Activated T-cell treated with anti-CD3 and anti-CD28 coated beads for 1 hour (primary cell): ENCODE measurements around the gene METTL23.
"Not testable (repeated sequence)": the region's sequence is repeated elsewhere in the genome, so short reads cannot be mapped to it uniquely, and the experiment has no call there.

Experiments
- DNase-seq: peaks from one replicate; pipeline ENCODE4 v3.0.0-alpha.2; 2020; ENCODE audit warnings: low read depth

METTL23 gene

DNA sequence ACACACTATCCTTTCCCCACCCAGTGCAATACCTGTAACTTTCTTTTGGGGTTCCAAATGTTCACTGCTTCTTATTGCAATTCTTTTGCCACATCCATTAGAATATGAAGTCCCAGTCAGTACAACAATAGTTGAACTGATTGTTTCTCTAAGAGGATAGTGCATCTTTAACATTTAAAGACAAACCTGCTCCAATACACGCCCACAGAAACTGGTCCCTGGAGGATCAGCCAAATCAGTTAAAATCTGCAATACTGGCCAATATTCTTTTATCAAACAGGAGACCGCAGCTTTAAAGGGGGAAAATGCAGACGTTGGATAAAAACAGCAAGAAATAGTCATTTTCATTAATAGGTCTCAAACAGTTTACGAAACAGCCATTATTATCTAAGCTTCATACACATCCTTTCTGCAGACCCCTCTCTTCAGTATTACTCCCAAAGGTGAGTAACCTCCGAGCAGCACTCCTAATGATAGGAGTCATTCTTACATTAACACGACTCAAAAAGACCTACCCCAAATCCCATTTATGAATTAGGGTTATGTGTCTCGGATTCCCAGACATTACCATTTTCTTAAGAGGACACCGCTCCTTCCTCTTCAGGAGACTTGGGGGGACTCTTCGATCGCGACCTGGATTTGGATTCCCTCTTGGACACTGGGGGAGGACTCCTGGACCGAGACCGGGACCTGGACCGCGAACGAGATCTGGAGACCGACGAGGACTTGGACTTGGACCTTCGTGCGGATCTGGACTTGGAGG, 9.1 kb downstream of the METTL23 start:
- no peak for DNase-seq

DNA sequence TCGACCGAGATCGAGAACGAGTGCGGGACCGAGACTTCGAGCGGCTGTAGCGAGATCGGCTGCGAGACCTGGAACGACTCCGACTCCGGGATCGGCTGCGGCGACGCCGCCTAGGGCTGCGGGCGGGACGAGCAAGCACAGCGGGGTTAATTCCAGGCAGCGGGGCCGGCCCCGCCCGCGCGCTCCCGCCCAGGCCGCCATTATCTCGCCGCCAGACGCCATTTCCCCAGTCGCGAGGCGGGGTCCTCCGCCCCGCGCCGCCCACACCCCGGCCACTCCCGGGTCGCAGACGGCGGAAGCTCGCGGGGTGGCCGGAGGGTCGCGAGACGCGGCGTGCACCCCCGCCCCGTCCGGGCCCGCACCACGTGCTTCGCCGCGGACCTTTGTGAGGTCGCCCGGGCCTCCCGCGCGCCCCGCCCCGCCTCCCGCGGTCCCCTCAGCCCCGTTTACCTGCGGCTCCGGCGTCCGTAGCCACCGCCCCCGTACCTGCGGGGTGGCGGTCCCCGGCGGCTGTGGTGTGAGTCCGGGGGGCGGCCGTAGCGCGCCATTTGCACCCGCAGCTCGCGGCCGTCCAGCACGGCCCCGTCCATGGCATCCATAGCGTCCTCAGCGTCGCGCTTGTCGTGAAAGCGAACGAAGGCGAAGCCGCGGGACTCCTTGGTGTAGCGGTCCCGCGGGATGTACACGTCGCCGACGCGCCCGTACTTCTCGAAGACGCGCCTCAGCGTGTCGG, 9.9 kb downstream of the METTL23 start:
- DNase-seq: peak; percentile 52

DNA sequence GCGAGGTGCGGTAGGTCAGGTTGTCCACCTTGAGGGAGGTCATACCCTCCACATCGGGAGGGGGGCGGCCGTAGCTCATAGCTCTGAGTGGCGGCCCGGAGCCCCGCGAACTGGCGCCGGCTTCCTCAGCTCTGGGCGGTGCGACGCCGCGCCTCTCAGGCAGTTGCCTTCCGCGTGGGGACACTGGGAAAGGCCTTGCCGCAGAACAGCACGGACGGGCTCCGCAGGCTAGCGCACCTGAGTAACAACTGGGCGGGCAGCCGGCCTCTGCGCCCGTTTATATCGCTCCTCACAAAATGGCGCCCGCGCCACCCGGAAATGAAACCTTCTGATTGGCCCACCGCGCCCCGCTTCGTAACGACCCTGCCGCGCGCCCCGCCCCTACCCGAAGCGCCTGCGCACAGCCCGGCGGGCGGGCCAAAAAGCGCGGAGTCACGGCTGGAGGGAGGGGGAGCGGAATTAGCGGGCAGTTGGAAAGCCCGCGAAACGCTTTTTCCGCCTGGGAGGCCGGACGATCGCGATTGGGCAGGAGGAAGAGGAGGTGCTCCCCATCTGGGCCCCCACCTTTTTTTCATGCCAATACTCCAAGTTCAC, 10.5 kb downstream of the METTL23 start, which contains the start of gene SRSF2:
Gene SRSF2 (minus strand): TSS at position 250 of the 594 bp plus-strand sequence. CDS start 171 bp downstream, at position 79.
- peak; percentile 97 for DNase-seq

DNA sequence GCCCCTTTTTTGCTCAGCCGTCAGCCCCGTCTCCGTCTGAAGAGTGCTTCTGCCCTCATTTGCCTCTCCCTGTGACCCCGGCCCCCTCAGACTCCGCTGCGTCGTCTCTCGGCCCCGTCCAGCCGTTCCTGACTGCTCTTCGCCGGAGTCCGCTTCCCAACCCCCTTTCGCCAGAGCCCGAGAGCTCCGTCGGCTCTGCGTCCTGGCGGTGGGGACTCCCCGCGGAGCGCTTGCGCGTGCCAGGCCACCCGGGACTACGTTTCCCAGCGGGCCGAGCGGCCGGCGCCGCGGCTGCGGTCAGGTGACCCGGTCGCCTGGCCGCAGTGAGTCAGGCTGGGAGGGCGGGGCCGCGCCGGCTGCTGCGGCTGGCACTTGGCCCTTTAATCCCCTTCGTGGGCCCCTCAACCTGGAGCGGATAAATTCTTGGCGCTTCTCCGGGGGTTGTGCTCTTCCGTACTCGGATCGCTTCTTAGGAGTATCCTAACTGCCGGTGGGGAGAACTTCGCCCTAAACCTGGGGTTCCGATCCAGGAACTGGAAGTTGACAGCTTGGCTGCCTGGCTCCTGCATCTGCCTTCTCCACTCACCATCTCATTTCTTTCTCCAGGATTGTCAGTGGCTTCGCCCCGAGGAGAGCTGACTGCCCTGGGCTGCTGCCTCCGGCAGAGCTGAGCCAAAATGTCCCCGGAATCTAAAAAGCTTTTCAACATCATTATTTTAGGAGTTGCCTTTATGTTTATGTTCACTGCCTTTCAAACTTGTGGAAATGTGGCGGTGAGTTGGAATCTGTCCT, 11.2 kb downstream of the METTL23 start, which contains the start of gene MFSD11:
Gene MFSD11 (plus strand): TSS at position 444 of the 792 bp plus-strand sequence. CDS start 234 bp downstream, at position 678.
- peak; percentile 83 for DNase-seq

DNA sequence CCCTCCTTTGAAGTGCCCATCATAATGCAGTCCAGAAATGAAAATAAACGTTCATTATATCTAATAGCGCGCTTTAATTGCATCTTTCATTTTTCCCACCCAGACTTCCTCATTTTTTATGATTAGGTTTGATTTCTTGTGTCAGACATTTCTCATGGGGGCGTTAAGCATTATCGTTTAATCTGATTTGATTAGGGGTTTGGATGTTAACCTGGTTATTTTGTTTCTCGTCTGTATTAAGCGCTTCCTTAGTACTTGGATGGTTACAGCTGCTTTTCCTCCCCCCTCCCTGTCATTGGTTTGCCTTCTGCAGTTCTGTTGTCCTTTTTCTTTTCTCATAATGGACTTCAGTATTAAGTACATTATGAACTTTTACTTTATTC, 11.8 kb downstream of the METTL23 start:
- DNase-seq: no peak

DNA sequence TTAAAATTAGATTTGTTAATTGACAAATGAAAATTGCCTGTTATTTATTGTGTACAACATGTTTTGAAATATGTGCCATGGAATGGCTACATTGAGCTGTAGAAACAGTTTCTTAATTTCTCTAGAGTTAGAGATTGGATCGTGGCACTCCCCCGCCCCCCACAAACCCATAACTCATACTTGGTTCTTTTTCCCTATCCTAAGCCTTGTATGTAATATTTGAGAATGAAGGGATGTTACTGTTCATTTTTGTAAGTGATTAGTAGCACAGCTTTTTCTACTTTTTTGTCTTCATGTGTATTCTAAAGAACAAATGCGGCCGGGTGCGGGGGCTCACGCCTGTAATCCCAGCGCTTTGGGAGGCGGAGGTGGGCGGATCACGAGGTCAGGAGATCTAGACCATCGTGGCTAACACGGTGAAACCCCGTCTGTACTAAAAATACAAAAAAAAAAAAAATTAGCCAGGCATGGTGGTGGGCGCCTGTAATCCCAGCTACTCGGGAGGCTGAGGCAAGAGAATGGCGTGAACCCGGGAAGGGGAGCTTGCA, 13.0 kb downstream of the METTL23 start:
- not testable (repeated sequence) for DNase-seq

DNA sequence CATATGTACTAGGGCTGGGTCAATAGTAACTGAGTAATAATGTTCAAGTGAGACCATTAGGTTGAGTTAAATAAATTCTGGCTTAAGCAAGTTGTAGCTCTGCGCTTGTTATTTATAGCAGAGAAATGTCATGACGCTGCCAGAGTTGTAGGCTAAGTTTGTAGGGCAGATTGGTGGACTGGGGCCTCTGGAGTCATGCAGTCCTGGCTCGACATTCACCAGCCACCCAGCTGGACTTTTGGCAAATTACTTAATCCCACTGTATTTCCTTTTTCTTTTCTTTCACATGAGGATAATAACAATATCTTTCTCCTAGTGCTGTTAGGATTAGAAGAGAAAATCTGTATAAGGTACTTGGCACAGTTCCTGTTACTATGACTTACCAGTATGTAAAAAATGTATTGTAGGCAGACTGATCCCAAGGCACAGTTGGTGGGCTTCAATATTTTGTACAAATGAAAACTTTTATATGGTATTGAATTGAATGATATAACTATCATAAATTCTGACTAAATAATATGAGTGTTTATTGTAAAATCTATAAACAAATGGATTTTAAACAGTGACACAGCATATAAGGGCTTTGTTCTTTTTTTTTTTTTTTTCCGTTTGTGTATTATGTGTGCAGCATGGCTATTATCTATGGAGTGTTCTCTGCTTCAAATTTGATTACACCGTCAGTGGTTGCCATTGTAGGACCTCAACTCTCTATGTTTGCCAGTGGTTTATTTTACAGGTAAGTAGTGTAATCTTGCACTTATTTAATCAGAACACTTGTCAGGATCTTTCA, 13.9 kb downstream of the METTL23 start:
- DNase-seq: no peak

DNA sequence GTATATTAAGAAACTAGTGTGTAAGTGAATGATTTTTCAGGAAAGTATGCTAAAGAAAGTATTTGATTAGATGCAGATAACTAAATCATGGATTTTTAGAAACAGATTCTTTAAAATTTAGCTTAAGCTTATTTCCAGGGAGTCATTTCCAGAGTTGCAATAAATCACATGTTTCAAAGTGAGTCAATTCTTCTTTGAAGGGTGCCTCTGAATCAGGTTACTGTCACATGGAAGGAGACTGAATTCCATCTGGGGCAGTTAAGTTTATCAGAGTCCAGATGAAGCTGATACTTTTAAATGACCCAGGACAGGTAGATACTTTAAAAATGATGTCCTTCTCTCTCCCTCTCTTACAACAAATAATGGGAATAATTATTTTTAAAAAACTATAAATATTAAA, 16.3 kb downstream of the METTL23 start:
- no peak for DNase-seq

DNA sequence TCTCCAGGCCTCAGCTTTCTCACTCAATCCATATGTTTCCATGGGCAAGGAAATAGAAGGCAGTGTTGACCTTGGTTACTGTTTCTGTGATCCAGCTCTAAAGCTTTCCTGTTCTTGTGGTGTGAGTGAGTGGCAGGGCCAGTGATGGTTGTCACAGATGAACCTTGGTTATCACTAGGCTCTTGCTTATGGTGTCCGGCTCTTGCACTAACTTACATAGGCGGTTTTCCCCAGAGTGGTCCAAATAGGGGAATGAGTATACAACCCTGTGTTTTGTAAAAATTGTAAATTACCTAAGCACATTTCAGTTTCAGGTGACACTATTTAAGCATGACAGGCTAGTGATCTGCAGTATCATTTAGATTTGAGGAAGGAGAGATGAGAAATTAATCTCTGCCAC, 18.1 kb downstream of the METTL23 start:
- no peak for DNase-seq

DNA sequence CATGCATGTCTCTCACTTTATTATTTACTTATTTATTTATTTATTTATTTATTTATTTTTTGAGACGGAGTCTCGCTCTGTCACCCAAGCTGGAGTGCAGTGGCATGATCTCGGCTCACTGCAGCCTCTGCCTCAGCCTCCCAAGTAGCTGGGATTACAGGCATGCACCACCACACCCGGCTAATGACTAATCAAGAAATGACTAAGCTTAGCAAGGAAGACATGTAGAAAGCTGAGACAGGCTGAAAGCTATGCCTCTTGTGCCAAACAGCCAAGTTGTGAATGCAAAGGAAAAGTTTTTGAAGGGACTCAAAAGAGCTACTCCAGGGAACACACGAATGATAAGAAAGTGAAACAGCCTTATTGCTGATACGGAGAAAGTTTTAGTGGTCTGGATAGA, 19.1 kb downstream of the METTL23 start:
- DNase-seq: not testable (repeated sequence)

DNA sequence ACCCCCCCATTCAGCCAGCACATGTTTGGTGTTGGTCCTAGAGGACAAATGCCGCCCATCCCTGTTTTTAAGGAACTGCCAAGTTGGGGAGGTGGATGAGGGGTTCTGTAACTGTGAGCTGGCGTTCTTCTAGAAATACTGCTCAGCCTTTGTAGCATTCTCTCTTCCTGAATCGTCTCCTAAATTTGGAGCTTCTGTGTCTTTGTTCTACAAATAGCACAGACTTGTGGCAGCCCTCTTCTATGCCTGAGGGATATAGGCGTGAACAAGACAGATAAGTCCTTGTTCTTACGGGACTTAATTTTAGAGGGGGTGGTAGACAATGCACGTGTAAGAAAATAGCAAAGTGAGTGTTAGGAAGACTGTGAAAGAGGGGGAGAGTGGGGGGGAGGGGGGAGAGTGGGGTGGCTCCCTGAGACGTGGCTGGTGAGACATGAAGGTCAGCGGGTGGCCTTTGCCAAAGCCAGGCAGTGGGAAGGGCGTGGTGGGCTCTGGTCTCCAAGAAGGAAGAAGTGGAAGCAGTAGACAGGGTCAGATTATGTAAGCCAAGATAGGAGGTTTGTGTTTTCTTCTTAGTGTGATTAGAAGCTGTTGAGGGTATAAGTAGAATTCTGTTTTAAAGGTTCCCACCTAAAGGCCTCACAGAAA, 21.2 kb downstream of the METTL23 start:
- DNase-seq: no peak

DNA sequence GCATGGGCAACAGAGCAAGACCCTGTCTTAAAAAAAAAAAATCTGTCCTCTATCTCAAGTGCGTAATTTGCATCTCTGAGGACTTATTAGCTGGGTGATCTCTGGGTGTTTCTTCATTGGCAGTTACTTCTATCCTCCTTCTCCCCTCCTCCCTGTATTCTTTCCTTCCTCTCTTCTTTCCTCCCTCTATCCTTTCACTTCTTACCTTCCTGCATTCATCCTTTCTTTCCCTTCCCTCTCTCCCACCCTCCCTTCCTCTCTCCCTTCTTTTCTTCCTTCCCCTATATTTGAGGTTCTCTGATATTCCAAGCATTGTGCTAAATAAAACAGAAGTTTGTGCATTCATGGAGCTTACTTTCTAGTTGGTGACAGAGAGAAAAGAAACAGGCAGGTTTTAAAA, 22.0 kb downstream of the METTL23 start:
- DNase-seq: no peak

DNA sequence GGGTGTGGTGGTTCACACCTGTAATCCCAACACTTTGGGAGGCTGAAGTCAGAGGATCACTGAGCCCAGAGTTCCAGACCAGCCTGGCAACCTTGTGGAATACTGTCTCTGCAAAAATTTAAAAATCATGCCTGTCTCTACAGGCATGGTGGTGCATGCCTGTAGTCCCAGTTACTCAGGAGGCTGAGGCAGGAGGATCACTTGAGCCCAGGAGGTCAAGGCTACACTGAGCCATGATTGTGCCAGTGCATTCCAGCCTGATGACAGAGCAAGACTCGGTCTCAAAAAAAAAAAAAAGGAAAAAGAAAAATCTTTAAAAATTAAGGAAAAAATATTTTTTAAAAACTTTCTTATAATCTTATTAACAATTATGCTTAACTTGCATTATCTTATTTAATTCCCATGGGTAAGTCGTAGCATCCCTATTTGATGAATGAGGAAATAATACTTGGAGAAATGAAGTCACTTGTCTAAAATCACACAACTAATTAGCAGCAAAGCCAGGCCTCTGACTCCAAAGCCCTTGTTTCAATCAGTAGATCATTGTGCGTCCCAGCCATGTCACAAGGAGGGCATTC, 24.9 kb downstream of the METTL23 start:
- DNase-seq: no peak

DNA sequence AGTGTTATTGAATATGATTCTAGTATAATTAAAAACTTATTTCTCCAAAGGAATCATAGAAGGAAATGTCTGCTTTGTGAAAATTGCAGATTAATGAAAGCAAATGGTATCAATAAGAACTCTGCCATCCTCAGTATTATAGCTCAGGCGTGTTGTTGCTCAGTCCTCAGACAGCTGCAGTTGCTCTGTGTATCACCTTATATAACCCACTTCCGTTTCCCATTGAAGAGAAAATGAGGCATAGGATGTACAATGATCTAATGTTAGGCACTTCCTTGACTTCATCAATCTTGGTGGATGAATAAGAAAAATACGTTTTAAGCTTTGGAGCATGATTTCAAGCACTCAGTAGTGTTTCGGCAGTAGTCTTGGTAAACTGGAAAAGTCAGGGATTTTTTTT, 25.4 kb downstream of the METTL23 start:
- DNase-seq: no peak

DNA sequence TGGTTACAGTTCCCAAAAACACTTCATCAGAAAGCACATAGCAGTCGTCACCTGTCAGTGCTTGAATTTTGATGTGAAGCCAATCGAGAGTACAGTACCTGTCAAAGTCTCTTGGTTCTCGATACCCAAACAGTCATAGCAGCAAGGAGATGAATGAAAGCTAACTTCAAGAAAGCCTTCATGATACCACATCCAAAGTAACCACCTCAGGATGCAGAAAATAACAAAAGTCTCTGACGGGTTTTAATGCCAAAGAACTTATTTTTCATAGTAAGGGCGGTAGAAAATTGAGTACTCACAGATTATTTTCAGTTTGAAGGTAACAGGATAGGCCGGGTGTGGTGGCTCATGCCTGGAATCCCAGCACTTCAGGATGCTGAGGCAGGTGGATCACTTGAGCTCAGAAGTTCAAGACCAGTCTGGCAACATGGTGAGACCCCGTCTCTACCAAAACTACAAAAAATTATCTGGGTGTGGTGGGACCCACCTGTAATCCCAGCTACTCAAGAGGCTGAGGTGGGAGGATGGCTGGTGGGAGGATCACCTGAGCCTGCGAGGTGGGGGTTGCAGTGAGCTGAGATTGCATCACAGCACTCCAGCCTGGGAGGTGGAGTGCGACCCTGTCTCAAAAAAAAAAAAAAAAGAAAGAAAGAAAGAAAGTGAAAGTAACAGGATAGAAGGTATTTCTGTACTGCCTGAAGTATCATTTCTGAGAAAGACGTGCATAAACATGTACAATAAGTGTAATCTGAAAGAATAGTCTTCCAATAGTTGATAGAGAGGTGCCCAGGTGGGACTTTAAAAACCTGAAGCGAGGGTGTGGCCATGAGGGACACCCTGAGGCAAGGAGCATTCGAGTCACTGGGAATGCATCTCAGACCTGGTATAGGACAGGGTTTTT, 26.7 kb downstream of the METTL23 start:
- no peak for DNase-seq

DNA sequence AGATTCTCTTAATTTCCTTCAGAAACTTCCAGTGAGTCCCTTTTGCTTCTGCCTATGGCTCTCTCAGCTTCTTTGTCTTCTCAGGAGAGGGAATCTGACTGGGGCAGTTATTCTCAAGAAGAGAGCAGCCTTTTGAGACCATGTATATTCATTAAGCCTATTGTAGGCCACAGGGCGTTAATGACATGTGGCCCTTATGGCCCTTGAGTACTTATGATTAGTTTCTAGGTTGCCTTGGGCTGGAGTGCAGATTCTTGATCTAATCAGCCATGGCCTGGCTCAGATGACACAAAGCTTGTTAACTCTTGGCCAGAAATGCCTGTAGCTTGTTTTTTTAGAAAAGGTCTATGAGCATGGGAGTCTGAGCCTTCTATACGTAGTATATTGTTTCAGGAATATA, 28.6 kb downstream of the METTL23 start:
- no peak for DNase-seq

DNA sequence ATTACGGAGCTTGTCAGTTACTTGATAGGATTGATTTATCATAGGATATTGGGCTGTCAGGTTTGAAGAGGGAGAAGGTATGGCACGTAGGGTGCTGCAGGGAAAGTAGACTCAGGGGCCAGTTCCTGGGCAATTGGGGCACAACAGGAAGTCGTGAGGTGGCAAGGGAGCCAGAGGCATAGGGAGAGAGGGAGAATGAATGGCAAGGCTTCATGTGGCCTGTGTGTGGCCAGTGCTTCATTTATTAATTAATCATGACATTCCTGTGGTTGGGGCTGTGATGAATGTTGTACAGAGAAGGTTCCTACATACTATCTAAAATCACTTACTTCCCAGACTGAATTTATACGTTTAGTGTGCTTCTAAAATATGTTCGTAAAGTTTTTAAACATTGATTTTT, 30.6 kb downstream of the METTL23 start:
- DNase-seq: no peak

DNA sequence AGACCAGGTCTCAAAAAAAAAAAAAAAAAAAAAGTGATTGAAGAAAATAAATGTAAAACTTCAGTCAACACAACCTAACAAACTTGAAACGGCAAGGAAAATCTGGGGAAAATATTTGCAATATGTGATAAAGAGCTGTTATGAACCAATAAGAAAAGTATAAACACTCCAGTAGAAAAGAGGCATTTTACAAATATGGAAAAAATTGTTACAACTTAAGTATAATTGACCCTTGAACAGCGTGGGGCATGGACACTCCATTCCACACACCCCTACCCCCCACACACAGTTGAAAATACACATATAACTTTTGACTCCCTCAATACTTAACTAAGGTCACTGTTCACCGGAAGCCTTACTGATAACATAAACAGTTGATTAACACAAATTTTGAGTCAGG, 31.9 kb downstream of the METTL23 start:
- no peak for DNase-seq
